Fibroblast of villous mesenchyme (primary cell): ENCODE measurements around the gene PGGHG. TPM values are rescaled to one million over a fixed set of nuclear protein-coding genes. Genes with fewer than 3 reads are reported as not detected.

ENCODE experiments used
- DNase-seq: peaks from one replicate; pipeline ENCODE4 v3.0.0-alpha.2; 2010; ENCODE audit warnings: low read depth
- H3K4me3 ChIP-seq: 2 replicates; pipeline ENCODE4 v1.5.1; 2011; ENCODE audit warnings: low read depth, mild to moderate bottlenecking, low read length
- total RNA-seq: library from RNA; depleted of rRNA; stranded (reverse); fragments of >200 nt; gene quantifications from 2 replicates; pipeline ENCODE4 v1.2.3, GENCODE V29; 2012
- TF ChIP-seq, protein P1 (sequence below): IDR thresholded peaks from 2 replicates; pipeline ENCODE4 v1.5.1; 2012; ENCODE audit warnings: low read depth, mild to moderate bottlenecking, low read length; ENCODE audit not compliant: insufficient read depth

The PGGHG gene
- total RNA-seq = 7.8 and 10.6 TPM in 2 replicates

- peak; percentile 38 for DNase-seq
- TF ChIP-seq, protein P1, sequence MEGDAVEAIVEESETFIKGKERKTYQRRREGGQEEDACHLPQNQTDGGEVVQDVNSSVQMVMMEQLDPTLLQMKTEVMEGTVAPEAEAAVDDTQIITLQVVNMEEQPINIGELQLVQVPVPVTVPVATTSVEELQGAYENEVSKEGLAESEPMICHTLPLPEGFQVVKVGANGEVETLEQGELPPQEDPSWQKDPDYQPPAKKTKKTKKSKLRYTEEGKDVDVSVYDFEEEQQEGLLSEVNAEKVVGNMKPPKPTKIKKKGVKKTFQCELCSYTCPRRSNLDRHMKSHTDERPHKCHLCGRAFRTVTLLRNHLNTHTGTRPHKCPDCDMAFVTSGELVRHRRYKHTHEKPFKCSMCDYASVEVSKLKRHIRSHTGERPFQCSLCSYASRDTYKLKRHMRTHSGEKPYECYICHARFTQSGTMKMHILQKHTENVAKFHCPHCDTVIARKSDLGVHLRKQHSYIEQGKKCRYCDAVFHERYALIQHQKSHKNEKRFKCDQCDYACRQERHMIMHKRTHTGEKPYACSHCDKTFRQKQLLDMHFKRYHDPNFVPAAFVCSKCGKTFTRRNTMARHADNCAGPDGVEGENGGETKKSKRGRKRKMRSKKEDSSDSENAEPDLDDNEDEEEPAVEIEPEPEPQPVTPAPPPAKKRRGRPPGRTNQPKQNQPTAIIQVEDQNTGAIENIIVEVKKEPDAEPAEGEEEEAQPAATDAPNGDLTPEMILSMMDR = no peak
- H3K4me3 ChIP-seq = peak within 1 kb of the TSS; percentile 63
Measured at GRCh38 chr11:288478-289397, at the start of gene PGGHG. Gene PGGHG, plus strand, starts transcription at chr11:289126. Its CDS starts 691 bp downstream, at chr11:289817.

GRCh38 chr11:240315-240714 lies 48.6 kb upstream of the PGGHG start:
- DNase-seq = no peak
- no peak overlapping the region for H3K4me3 ChIP-seq
- TF ChIP-seq, protein P1 = no peak

GRCh38 chr11:241634-242033 lies 47.3 kb upstream of the PGGHG start:
- DNase-seq = no peak
- TF ChIP-seq, protein P1 = no peak

GRCh38 chr11:244376-244775 lies 44.5 kb upstream of the PGGHG start:
- H3K4me3 ChIP-seq = no peak overlapping the region
- no peak for DNase-seq
- TF ChIP-seq, protein P1 = no peak

More at GRCh38 chr11:241634-242033, 47.3 kb upstream of the PGGHG start:
- no peak overlapping the region for H3K4me3 ChIP-seq

- TF ChIP-seq, protein P1 = no peak
- no peak overlapping the region for H3K4me3 ChIP-seq
- no peak for DNase-seq
Measured at GRCh38 chr11:249062-249461, 39.9 kb upstream of the PGGHG start.

GRCh38 chr11:250274-250673 lies 38.7 kb upstream of the PGGHG start:
- TF ChIP-seq, protein P1 = no peak
- DNase-seq = no peak
- H3K4me3 ChIP-seq = no peak overlapping the region
